Measurements from ENCODE around the gene PRDM11. TPM values are rescaled to one million over a fixed set of nuclear protein-coding genes. Genes with fewer than 3 reads are reported as not detected.

Gene PRDM11
- total RNA-seq, 1 experiment from 2014 or later = 8.3 TPM

DNA sequence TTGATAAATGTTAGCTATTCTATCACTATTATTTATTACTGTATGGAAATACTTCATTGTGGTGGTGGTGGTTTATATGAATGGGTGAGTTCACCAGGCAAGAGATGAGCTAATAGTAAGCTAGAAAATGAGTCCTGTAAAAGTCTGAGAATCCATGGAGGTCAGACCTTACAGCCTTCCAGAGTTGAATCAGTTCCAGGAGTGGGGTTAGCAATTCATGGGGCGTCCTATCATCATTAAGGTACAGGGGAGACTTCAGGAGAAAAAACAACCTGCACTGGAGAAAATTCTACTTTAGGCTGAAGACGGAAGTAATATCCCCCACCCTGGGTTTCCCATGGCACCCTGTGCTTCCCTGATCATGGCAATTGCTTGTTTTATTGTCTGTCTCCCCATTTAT is 133.2 kb downstream of the PRDM11 start:
- H3K27ac Mint-ChIP-seq = no peak overlapping the region
- H3K4me1 Mint-ChIP-seq = peaks cover 17% of the 10 kb centered on the region
- ChIA-PET CTCF (interaction anchor here (0.6 kb wide), 1 partner anchor 565 kb away, joined by 4 read pairs; no protein-coding TSS in a partner anchor), POLR2A (no interaction called here)
- no peak for ATAC-seq
- no peak overlapping the region for H3K4me3 Mint-ChIP-seq
- TF ChIP-seq TCF7 (CRISPR knock-in tag; IDR thresholded peaks at IDR 0.05; ENCODE audit: low read depth) (no peak), ZNF671 (CRISPR knock-in tag; IDR thresholded peaks at IDR 0.05) (no peak)
- TF ChIP-seq, protein P1, sequence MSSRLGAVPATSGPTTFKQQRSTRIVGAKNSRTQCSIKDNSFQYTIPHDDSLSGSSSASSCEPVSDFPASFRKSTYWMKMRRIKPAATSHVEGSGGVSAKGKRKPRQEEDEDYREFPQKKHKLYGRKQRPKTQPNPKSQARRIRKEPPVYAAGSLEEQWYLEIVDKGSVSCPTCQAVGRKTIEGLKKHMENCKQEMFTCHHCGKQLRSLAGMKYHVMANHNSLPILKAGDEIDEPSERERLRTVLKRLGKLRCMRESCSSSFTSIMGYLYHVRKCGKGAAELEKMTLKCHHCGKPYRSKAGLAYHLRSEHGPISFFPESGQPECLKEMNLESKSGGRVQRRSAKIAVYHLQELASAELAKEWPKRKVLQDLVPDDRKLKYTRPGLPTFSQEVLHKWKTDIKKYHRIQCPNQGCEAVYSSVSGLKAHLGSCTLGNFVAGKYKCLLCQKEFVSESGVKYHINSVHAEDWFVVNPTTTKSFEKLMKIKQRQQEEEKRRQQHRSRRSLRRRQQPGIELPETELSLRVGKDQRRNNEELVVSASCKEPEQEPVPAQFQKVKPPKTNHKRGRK (CRISPR knock-in tag; IDR thresholded peaks at IDR 0.05; ENCODE audit: borderline replicate concordance) = no peak
- DNase-seq (ENCODE audit: low spot score) = no peak
- H3K36me3 Mint-ChIP-seq = peaks cover 13% of the 10 kb centered on the region
- peaks cover 29% of the 10 kb centered on the region for H3K27me3 Mint-ChIP-seq (ENCODE audit: low read depth)
- H3K9me3 Mint-ChIP-seq = peaks cover 15% of the 10 kb centered on the region

DNA sequence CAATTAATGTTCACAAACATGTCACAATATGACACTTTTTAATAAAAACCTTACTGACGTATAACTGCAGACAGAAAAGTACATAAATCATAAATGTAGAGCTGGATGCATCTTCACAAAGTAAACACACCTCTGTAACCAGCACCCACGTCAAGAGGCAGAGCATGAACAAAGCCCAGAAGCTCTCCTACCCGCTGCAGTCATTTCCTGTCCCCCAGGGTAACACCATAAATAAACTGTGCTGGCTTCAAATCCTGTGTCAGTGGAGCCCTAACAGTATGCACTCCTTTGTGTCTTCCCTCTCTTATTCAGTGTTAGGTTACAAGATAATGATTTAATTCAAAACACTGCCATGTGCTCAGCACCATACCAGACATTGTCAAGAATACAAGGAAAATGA is 134.0 kb downstream of the PRDM11 start:
- H3K4me3 Mint-ChIP-seq = no peak overlapping the region
- H3K27me3 Mint-ChIP-seq (ENCODE audit: low read depth) = peaks cover 37% of the 10 kb centered on the region
- no peak overlapping the region for H3K27ac Mint-ChIP-seq
- H3K36me3 Mint-ChIP-seq = peaks cover 13% of the 10 kb centered on the region
- ChIA-PET POLR2A (no interaction called here), CTCF (interaction anchor here (0.6 to 1.2 kb wide), 2 partner anchors 57 to 375 kb away, joined by 3 to 4 read pairs; no protein-coding TSS in a partner anchor)
- peaks cover 21% of the 10 kb centered on the region for H3K4me1 Mint-ChIP-seq
- TF ChIP-seq, protein P2, sequence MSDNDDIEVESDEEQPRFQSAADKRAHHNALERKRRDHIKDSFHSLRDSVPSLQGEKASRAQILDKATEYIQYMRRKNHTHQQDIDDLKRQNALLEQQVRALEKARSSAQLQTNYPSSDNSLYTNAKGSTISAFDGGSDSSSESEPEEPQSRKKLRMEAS (CRISPR knock-in tag; IDR thresholded peaks at IDR 0.05) = no peak
- TF ChIP-seq SOX15 (CRISPR knock-in tag; IDR thresholded peaks at IDR 0.05) (no peak), PRRX2 (CRISPR knock-in tag; IDR thresholded peaks at IDR 0.05) (no peak), ZNF396 (CRISPR knock-in tag; IDR thresholded peaks at IDR 0.05; ENCODE audit: borderline replicate concordance) (no peak), JUN (CRISPR knock-in tag; IDR thresholded peaks at IDR 0.05) (no peak), FOXP1 (CRISPR knock-in tag; IDR thresholded peaks at IDR 0.05; ENCODE audit: borderline replicate concordance) (no peak), OVOL2 (CRISPR knock-in tag; IDR thresholded peaks at IDR 0.05; ENCODE audit: borderline replicate concordance) (no peak), ZBTB21 (CRISPR knock-in tag; IDR thresholded peaks at IDR 0.05; ENCODE audit: borderline replicate concordance) (no peak), ATF1 (CRISPR knock-in tag; IDR thresholded peaks at IDR 0.05) (no peak), TCF7 (CRISPR knock-in tag; IDR thresholded peaks at IDR 0.05; ENCODE audit: low read depth) (no peak), ZNF423 (CRISPR knock-in tag; IDR thresholded peaks at IDR 0.05) (no peak), TP53 (CRISPR knock-in tag; IDR thresholded peaks at IDR 0.05) (no peak), GTF2I (CRISPR knock-in tag; conservative IDR thresholded peaks at IDR 0.05) (no peak)
- TF ChIP-seq, protein P3, sequence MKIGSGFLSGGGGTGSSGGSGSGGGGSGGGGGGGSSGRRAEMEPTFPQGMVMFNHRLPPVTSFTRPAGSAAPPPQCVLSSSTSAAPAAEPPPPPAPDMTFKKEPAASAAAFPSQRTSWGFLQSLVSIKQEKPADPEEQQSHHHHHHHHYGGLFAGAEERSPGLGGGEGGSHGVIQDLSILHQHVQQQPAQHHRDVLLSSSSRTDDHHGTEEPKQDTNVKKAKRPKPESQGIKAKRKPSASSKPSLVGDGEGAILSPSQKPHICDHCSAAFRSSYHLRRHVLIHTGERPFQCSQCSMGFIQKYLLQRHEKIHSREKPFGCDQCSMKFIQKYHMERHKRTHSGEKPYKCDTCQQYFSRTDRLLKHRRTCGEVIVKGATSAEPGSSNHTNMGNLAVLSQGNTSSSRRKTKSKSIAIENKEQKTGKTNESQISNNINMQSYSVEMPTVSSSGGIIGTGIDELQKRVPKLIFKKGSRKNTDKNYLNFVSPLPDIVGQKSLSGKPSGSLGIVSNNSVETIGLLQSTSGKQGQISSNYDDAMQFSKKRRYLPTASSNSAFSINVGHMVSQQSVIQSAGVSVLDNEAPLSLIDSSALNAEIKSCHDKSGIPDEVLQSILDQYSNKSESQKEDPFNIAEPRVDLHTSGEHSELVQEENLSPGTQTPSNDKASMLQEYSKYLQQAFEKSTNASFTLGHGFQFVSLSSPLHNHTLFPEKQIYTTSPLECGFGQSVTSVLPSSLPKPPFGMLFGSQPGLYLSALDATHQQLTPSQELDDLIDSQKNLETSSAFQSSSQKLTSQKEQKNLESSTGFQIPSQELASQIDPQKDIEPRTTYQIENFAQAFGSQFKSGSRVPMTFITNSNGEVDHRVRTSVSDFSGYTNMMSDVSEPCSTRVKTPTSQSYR (CRISPR knock-in tag; IDR thresholded peaks at IDR 0.05) = no peak
- TF ChIP-seq, protein P4, sequence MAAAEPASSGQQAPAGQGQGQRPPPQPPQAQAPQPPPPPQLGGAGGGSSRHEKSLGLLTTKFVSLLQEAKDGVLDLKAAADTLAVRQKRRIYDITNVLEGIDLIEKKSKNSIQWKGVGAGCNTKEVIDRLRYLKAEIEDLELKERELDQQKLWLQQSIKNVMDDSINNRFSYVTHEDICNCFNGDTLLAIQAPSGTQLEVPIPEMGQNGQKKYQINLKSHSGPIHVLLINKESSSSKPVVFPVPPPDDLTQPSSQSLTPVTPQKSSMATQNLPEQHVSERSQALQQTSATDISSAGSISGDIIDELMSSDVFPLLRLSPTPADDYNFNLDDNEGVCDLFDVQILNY (CRISPR knock-in tag; IDR thresholded peaks at IDR 0.05) = no peak
- TF ChIP-seq, protein P5, sequence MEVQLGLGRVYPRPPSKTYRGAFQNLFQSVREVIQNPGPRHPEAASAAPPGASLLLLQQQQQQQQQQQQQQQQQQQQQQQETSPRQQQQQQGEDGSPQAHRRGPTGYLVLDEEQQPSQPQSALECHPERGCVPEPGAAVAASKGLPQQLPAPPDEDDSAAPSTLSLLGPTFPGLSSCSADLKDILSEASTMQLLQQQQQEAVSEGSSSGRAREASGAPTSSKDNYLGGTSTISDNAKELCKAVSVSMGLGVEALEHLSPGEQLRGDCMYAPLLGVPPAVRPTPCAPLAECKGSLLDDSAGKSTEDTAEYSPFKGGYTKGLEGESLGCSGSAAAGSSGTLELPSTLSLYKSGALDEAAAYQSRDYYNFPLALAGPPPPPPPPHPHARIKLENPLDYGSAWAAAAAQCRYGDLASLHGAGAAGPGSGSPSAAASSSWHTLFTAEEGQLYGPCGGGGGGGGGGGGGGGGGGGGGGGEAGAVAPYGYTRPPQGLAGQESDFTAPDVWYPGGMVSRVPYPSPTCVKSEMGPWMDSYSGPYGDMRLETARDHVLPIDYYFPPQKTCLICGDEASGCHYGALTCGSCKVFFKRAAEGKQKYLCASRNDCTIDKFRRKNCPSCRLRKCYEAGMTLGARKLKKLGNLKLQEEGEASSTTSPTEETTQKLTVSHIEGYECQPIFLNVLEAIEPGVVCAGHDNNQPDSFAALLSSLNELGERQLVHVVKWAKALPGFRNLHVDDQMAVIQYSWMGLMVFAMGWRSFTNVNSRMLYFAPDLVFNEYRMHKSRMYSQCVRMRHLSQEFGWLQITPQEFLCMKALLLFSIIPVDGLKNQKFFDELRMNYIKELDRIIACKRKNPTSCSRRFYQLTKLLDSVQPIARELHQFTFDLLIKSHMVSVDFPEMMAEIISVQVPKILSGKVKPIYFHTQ (CRISPR knock-in tag; IDR thresholded peaks at IDR 0.05) = no peak
- TF ChIP-seq, protein P6, sequence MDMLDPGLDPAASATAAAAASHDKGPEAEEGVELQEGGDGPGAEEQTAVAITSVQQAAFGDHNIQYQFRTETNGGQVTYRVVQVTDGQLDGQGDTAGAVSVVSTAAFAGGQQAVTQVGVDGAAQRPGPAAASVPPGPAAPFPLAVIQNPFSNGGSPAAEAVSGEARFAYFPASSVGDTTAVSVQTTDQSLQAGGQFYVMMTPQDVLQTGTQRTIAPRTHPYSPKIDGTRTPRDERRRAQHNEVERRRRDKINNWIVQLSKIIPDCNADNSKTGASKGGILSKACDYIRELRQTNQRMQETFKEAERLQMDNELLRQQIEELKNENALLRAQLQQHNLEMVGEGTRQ (CRISPR knock-in tag; IDR thresholded peaks at IDR 0.05) = no peak
- TF ChIP-seq, protein P7, sequence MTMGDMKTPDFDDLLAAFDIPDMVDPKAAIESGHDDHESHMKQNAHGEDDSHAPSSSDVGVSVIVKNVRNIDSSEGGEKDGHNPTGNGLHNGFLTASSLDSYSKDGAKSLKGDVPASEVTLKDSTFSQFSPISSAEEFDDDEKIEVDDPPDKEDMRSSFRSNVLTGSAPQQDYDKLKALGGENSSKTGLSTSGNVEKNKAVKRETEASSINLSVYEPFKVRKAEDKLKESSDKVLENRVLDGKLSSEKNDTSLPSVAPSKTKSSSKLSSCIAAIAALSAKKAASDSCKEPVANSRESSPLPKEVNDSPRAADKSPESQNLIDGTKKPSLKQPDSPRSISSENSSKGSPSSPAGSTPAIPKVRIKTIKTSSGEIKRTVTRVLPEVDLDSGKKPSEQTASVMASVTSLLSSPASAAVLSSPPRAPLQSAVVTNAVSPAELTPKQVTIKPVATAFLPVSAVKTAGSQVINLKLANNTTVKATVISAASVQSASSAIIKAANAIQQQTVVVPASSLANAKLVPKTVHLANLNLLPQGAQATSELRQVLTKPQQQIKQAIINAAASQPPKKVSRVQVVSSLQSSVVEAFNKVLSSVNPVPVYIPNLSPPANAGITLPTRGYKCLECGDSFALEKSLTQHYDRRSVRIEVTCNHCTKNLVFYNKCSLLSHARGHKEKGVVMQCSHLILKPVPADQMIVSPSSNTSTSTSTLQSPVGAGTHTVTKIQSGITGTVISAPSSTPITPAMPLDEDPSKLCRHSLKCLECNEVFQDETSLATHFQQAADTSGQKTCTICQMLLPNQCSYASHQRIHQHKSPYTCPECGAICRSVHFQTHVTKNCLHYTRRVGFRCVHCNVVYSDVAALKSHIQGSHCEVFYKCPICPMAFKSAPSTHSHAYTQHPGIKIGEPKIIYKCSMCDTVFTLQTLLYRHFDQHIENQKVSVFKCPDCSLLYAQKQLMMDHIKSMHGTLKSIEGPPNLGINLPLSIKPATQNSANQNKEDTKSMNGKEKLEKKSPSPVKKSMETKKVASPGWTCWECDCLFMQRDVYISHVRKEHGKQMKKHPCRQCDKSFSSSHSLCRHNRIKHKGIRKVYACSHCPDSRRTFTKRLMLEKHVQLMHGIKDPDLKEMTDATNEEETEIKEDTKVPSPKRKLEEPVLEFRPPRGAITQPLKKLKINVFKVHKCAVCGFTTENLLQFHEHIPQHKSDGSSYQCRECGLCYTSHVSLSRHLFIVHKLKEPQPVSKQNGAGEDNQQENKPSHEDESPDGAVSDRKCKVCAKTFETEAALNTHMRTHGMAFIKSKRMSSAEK (CRISPR knock-in tag; IDR thresholded peaks at IDR 0.05; ENCODE audit: borderline replicate concordance) = no peak
- H3K9me3 Mint-ChIP-seq = peaks cover 15% of the 10 kb centered on the region
- DNase-seq (ENCODE audit: low spot score) (no peak), ATAC-seq (no peak; the same call in 1 of the 2 replicates)
